NCI-H2227 (cell line): ENCODE measurements around the gene DENND4A.
"Not testable (repeated sequence)": the region's sequence is repeated elsewhere in the genome, so short reads cannot be mapped to it uniquely, and the experiment has no call there.

Source experiments
- DNase-seq: peaks from one replicate; lab custom pipeline; 2025; ENCODE audit not compliant: unreplicated experiment; lab: John Stamatoyannopoulos, UW

DENND4A gene

DNA sequence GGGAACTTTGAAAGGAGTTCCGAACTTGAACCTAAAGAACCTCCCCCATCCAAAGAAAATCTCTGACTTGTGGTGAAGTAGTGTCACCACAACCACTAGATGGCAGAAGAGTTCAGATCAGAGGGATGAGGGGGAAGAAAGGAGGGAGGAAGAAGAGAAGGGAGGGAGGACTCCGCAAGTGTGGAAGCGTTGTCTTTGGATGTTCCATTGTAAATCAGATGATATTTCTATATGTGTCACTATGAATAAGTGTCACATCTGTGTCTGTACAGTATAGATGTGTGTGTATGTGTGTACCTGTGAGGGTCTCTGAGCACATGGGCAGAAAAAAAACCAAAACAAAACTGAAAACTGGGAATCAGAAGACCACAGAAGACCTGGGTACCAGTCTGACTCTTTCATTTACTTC lies 153.4 kb downstream of the DENND4A start:
- peak; percentile 76 for DNase-seq

DNA sequence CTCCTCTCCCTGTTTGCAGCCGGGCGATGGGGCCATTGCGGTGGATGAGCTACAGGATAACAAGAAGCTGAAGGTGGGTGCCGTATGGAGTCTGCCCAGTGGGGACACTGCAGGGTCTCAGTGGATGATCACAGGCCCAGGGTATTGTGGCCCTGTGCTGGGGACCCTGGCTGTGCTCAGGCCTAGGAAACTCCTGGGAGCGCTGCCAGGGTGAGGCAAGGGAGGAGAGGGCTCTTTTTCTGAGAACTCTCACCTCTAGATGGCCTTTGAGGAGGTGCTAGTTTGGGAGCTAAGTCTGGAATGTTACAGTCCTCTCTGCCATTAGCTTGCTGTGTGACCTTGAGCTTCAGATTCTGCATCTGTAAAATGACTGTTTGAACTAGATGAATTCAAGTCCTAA lies 154.0 kb downstream of the DENND4A start:
- DNase-seq, result no peak

DNA sequence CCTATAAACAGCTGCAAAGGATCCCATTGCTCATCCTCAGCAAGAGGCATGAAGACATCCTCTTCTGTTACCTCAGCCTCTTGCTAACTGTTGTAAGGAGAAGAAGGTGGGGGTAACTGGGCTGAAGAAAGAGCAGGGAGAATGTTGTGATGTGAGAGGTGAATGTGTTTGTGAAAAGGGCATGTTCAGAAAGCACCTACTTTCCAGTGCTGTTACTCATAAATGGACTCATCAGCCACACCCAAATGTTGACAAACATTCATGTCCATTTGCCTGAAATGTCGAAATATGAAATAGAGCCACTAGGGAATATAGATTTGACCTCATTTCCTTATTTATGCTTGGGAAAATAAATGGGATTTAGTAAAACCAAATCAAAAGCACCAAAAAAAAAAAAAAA lies 157.7 kb downstream of the DENND4A start:
- DNase-seq, result no peak

DNA sequence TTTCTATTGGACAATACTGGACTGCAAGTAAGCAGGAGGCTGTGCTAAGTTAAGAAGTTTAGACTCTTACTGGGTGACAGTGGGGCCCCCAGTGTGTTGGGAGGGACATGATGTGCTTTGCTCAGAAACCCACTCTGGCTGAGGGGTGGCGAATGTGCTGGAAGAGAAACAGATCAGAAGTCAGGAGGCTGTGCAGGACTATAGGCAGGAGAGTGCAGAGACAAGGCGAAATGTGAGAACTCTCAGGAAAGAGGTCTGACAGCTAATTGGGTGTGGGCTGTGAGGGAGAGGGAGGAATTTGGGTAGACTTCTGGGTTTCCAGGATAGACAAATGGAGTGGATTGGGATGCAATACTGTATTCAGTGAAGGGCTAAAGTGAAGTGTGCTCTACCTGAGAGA lies 158.3 kb downstream of the DENND4A start:
- no peak for DNase-seq

DNA sequence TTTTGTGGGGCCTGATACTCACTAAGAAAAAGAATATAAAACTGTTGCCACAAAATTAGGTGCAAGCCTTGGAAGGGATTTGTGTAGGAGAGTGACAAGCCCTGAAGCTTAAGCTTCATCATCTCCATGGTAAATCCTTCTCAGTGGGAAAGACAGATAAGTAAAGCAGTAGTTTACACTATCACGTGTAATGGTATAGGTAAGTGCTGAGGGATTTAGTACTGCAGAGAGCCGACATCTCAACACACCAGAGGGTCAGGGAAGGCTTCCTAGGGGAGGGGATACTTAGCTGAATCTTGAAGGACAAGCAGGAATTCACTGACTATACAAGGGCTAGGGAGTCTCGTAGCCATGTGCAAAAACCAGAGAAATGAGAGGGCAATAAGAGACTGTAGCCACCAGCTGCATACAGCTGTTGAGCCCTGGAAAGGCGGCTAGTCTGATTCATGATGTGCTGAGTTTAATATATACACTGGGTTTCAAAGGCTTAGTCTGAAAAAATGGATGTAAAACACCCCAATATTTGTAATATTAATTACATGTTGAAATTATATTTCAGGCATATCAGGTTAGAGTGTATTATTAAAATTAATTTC lies 159.2 kb downstream of the DENND4A start:
- no peak for DNase-seq

DNA sequence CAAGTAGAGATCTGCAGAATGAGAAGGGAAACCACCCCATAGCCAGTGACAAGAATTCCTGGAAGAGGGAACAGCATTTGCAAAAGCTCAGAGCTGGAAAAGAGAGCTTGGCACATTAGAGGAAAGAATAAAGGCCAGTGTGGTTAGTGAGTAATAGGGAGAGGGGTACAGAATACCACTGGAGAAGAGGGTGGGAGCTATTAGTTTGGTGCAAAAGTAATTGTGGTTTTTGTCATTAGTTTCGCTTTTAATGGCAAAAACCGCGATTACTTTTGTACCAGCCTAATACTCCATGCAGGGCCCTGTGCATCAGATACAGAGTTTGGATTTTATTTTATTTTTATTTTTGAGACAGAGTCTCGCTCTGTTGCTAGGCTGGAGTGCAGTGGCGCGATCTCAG lies 160.6 kb downstream of the DENND4A start:
- DNase-seq, result no peak

DNA sequence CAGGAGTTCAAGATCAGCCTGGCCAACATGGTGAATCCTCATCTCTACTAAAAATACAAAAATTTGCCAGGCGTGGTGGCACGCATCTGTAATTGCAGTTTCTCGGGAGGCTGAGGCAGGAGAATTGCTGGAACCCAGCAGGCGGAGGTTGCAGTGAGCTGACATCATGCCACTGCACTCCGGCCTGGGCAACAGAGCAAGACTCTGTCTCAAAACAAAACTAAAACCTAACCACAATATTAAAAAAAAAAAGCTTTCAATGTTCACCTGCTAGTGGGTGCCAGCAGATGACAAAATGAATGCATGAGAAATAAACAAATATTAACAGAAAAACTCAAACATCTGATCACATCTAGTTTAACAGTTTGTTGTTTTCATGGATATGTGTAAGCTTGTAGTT lies 161.3 kb downstream of the DENND4A start:
- no peak for DNase-seq

DNA sequence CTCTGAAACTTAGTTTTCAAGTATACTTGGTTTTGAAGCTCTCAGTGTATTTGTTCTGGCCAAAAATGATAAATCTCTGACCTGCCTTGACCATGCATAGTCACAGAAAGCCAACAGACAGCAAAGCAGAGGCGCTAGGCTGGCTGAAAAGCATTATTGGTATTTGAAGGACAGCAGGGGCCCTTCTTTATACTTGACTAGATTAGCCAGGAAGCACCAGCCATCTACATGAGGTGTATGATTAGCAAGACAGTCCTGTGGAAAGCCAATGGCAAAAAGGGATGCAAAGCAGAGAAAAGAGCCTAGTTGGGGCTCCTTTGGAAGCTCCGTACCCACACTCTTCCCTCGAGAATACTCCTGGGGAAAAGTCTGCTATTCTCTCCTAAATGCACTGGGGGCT lies 162.5 kb downstream of the DENND4A start:
- peak; percentile 4 for DNase-seq

DNA sequence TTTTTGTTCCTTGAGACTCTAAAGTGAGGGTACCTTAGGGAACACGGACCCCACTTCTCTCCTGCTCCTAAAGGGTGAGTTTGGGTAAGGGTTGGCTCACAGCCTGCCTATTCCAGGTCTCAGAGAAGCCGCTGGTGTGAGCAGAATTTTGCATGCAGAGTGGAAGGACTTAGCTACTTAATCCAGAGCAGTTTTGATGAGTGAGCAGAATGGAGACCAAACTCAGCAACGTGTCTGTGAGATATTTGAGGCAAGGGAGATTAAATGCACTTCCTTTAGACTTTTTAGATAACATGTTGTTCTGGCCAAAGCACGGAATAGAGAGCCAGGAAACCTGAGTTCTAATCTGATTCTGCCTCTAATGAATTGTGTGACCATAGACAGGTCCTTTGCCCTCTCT lies 165.2 kb downstream of the DENND4A start:
- DNase-seq, result no peak

DNA sequence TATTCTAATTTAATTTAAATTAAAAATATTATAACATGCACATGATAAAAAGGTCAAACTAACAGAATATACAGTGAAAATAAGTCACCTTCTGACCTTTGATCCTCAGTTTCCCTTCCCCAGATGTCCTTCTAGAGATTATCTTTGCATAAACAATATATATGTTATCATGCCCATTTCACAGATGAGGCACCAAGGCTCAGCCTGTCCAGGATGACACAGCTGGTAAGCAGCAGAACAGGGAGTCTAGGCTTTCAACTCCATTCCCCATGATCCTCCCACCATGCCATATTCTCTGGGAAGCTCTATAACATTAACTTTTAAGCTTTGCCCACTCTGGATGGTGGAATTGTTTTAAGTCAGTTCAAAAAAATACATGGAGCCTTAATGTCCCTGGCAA lies 169.0 kb downstream of the DENND4A start:
- no peak for DNase-seq

DNA sequence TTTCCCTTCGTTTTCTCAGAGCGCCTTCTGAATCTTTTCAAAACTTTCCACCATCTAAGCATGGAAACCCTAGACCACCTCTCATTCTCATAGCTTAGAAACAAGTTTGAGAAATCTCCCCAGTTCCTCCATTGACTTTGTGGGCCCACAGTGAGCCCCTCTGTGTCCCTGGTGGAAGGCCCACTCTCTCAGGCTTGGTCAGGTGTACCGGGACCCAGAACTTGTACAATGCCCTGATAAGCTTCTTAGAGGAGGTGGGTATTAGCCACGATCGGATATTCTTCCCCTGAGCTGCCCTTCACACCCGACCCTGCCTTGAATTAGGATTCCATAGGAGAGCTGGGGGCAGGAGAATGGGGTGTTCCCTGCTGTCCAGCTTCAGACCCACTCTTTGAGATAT lies 170.5 kb downstream of the DENND4A start, which contains the start of gene SLC24A1:
SLC24A1 (plus strand) TSS at position 301 of the 400 bp plus-strand sequence. CDS start 2,143 bp downstream, outside the sequence.
- DNase-seq, result no peak

DNA sequence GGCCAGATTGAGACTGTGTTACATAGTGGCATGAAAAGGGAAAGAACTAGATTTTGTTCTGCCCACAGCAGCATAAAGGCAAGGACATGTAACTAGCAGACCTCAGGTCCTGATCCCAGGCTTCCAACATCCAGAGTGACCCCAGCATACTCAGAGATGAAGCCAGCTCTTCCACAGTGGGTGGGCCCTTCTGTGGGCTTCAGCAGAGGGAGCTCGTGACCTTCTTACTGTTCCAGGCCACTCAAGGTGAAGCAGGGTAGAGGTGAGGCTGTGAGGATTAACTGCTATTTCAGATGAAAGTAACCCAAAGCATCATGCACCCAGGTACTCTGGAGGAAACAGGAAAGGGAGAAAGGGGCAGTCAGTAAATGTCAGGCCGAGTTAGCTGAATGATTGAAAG lies 171.3 kb downstream of the DENND4A start:
- DNase-seq, result no peak

DNA sequence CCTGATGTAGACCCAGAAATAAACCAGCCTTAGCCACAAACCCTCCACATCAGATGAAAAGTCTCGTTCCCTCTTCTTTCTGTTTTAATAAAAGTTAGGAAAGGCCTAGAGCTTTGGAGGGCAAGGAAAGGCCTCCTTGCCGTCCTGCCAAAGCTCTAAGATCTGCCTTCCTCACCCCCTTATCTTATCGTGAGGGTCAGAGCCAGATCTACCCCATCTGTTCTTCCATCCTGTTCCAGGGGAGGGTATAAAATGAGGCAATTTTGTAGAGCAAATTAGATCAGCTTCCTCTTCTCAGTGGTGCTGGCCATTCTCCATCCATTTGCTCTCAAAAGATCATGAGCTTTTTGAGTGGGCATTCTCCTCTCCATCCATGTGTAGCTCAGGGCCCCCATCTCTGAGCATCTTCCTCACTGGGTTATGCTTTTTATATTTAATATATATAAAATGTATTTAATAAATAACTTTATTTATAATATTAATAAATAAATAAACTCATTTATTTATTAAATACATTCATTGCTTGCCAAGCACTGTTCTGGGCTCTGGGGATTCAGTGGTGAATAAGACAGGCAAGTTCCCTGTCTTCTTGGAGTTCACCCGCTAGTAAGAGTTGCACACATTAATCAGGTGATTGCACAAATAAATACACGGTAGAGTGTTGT lies 172.3 kb downstream of the DENND4A start:
- no peak for DNase-seq

DNA sequence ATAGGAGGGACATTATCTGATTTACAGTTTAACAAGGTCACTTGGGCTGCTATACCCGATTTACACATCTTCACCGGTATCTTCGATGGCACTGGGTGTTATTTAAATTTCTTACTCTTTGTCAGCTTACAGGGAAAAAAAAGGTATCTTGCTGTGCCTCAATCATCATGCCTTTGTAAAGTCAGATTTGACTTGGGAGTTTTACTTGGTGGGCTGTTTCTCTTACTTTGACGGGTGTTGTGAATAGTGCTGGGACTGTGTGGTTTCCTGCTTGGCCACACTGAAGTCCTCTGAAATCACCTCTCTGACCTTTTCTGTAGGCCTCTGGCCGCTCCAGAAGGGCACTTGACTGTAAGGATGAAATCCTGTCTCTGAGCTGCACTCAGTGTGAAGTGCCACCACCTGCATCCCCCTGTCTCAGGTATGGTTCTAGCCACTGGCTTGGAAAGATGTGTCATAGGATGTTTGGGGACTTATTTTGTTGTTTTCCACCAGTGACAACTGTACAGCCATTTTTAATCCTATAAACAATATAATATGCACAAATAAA lies 173.5 kb downstream of the DENND4A start:
- DNase-seq, result no peak

DNA sequence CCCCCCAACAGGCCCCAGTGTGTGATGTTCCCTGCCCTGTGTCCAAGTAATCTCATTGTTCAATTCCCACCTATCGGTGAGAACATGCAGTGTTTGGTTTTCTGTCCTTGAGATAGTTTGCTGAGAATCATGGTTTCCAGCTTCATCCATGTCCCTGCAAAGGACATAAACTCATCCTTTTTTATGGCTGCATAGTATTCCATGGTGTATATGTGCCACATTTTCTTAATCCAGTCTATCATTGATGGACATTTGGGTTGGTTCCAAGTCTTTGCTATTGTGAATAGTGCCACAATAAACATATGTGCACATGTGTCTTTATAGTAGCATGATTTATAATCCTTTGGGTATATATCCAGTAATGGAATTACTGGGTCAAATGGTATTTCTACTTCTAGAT lies 176.2 kb downstream of the DENND4A start:
- DNase-seq, result not testable (repeated sequence)

DNA sequence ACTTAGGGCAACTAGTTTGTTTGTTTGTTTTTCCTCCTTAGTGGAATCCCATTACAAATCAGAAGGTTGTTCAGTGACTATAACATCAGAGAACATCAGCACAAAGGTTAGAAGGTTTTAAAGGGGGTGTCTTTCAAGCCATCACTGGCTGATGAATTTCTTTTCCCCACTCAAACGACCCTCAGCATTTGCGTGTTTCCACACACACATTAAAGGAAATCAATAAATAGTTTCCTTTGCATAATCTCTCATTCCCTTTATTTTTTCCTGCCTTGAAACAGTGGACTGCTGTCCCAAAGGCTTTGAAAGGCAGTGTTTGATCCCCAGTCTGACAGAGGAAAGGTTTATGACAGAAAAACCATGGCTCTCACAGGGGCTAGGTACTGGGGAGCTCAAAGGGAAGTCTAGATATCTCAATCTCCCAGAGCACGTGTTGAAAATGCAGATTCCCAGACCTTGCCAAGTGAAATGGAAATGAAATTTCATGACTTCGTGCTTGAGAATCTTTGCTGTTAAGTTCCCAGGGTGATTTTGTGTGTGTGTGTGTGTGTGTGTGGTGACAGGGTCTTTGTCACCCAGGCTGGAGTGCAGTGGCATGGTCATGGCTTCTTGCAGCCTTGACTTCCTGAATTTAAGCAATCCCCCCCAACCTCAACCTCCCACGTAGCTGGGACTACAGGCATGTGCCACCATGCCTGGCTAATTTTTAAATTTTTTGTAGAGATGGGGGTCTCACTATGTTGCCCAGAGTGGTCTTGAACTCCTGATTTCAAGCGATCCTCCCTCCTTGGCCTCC lies 178.9 kb downstream of the DENND4A start:
- no peak for DNase-seq

DNA sequence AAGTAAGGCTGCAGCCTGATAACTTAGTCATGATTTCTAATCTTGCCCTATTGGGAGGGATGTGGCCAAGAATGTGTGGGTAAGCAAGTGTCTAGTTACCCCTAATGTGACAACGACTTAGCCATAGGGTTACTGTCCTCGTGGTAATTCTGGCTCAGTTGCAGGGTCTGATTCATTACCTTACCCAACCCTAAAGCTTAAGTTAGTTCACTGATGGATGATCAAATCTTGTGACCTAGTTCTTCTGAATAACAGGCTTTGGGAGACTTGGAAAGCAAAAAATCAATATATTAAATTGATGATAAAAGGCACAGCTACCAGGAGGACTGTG lies 179.5 kb downstream of the DENND4A start:
- no peak for DNase-seq

DNA sequence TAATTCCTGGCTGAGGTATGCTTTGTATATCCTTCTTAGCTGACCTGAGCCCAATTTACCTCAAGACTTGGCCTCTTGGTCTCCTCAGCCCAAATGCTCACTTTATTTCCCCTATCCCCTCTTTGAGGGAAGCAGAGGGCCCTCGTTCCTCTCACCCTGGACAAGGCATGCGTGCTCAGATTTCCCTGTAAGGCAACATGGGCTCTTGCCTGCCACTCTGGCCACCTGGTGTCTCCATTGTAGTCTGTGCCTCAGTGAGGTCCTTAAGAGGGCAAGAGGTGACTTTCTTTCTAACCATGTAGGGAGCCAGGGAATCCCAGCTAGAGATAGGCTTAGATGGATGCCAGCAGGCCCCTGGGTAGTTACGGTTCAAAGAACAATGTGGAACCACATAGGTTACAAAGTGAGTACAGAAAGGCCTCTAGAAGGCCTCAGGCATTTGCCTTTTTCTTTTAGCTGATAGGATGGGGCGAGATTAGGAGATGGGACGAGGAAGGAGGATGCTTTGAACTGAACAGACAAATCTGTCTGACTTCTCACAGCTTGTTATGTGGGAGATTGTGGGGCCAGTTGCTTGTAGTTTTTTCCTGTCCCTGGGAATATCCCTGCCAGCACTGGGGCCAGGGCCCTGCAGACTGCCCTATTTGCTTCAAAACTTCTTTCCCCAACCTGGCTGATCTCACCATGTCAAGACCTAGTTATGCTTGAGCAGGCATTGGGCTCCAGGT lies 180.0 kb downstream of the DENND4A start:
- DNase-seq, result no peak

DNA sequence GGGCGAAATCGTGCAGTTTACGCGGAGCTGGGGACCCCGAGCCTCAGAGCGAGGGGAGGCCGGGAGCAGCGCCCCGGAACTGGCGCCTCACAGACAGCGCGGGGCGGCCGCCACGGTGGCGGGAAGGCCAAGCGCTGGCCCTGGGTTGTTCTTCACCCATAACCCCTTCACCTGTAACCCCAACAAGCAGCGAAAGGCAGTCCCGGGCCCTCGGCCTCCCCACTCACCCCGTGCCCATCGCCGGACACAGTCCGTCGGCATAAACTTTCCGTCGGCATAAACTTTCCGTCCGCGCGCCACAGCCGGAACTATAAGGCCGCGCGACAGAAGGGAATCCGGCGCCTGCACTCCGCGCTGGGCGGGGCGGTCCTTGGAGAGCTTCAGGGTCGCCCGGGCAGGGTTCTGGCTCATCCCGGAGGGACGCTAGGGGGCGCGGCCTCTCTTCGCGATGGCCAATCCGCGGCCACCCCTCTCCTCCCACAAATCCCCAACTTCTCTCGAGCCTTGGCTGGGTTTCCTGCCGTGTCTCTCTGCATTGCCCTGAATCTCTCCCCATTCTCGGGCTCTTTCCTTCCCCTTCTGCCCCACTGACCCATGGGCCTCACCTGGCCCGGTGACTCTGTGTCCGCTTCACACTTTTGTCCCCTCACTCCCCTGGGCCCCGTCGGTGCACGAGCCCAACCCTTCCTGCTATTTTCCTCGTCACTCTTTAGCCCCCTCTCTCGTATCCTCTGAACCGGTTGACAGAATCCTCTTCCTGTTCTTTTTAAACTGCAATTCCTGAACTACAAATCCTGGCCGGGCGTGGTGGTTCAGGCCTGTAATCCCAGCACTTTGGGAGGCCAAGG lies 181.0 kb downstream of the DENND4A start, which contains the start of gene INTS14:
INTS14 (minus strand) TSS at position 261 of the 848 bp plus-strand sequence. CDS start 3,751 bp downstream, outside the sequence.
- DNase-seq, result peak; percentile 96
